ENCODE results near the gene LRRC71.
A peak's percentile ranks its signal among the peaks of the same experiment; 100 is the strongest.

DNA sequence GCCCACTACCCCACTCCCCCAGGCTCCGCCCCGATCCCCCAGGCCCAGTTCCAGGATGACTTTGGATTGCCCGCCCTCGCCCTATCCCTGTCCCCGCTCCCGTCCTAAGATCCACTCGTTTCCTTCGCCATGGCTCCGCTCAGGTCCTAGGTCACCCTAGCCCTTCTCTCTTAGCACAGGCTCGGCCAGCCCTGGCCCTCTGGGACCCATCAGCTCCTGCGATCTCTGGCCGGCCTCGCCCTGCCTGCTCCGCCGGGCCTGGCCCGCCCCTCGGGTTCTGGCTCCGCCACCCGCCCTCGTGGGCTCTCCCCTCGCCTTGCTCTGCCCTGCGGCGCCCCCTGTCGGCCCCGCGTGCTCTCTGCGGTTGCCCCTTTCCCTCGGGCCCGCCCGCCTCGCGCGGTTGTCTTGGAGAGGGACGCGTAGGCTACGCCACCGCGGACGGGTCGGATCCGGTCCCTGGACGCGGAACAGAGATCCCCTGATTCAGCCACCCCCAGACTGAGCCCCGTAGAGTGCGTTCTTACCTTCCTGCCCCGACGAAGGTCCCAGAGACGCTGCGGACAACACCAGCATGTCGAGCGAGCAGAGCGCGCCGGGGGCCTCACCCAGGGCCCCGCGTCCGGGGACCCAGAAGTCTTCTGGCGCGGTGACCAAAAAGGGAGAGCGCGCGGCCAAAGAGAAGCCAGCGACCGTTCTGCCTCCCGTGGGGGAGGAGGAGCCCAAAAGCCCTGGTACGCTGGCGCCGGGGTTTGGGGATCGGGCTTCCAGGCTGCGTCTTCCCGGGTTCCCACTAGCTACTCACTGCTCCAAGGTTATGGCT is at the start of gene LRRC71:
- TF ChIP-seq, protein P1, sequence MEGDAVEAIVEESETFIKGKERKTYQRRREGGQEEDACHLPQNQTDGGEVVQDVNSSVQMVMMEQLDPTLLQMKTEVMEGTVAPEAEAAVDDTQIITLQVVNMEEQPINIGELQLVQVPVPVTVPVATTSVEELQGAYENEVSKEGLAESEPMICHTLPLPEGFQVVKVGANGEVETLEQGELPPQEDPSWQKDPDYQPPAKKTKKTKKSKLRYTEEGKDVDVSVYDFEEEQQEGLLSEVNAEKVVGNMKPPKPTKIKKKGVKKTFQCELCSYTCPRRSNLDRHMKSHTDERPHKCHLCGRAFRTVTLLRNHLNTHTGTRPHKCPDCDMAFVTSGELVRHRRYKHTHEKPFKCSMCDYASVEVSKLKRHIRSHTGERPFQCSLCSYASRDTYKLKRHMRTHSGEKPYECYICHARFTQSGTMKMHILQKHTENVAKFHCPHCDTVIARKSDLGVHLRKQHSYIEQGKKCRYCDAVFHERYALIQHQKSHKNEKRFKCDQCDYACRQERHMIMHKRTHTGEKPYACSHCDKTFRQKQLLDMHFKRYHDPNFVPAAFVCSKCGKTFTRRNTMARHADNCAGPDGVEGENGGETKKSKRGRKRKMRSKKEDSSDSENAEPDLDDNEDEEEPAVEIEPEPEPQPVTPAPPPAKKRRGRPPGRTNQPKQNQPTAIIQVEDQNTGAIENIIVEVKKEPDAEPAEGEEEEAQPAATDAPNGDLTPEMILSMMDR (IDR thresholded peaks at IDR 0.05), result peak; percentile 70 to 97 (median 95)
- no peak for TF ChIP-seq POLR2A (IDR thresholded peaks at IDR 0.05)
